Measurements from ENCODE around the gene BCAP31.
A peak's percentile ranks its signal among the peaks of the same experiment; 100 is the strongest.
"Not testable (repeated sequence)": the region's sequence is repeated elsewhere in the genome, so short reads cannot be mapped to it uniquely, and the experiment has no call there.

Gene BCAP31

GRCh38 chrX:153684467-153685155 is 39.6 kb downstream of the BCAP31 start:
- no peak for DNase-seq (ENCODE audit: low read depth in 2 of 3, low spot score in 1 of 3)

- DNase-seq (ENCODE audit: low read depth in 2 of 3, low spot score in 1 of 3) = not testable (repeated sequence)
Measured at GRCh38 chrX:153683486-153683885, 40.7 kb downstream of the BCAP31 start.

DNA sequence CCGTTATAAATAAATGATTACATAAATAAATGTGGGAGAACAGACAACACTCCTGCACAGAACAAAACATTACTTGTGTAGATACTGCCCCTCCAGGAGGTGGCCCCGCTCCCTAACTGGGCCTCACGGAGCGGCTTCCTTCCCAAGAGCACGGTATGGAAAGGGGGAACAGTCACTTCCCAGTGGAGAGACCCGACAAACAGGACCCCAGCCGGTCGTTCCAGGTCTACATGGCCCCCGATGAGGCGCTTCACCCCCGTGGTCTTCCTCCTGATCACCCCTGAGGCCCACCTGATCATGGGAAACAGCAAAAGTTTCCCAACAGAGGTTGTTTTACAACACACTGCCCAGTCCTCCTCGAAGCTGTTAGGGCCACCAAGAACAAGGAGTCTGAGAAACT is 43.0 kb downstream of the BCAP31 start:
- no peak for DNase-seq (ENCODE audit: low read depth in 2 of 3, low spot score in 1 of 3)

DNA sequence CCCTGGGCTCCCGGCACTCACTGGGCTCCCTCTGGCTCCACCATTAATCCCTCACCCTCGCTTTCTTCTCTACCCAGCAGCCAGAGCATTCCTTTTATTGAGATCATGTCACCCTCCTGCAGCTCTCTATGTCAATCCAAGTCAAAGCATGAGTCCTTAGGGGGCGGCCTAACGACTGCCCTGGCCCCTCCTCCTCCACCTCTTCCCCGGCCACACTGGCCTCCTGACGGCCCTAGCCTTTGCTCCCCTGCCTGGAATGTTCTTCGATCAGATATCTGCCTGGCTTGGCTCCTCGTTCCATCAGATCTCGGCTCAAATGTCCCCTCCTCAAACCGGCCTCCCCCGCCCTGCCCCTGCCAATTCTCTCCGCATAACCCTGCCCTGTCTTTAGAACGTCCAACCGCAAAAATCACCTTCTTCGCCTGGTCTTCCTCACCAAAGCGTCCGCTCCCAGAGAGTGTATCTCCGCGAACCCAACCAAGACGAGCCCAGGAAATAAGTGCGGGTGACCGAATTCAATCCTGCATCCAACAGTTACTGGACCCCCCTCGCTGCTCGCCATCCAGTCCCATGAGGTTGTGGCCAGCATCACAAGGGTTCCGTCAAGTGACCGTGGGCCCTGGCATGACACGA is 49.9 kb downstream of the BCAP31 start:
- DNase-seq (ENCODE audit: low read depth in 2 of 3, low spot score in 1 of 3) = no peak

DNA sequence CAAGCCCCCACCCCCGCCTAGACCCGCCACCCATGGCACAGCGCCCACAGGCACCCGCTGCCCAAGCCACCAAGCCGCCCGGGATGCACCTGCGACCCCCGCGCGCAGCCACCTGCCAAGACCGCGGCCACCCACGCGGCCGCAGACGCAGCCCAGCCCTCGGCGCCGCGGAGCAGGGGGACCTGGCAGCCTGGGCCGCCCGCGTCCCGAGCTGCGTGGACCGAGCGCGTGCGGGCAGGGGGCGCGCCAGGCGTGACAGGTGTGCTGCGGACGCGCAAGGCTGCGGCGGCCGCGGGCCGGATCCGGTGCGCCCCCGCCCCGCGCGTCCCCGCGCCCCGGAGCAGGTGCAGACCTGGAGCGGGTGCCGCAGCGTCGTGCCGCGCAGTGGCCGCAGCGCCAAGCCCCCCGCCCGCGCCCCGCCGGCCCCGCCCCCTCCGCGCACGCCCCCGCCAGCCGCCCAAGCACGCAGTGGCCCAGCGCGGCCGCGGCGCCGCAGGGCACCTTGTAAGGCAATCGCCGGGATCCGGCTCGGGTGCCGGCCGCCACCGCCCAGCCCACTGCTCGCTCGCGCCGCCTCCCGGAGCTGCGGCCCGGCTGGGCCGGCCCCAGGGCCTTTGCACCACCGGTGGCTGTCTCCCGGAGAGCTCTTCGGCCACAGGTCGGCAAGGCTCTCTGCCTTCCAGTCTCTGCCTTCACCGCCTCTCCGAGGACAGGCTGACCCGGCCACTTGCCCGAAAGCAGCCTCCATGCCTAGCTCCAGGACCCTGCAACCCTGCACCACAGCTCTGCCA is 50.6 kb downstream of the BCAP31 start, which contains the start of gene PNCK:
Gene PNCK, minus strand, starts transcription at position 386 of the 791 bp plus-strand sequence. CDS start 737 bp downstream, outside the sequence.
- DNase-seq (ENCODE audit: low read depth in 2 of 3, low spot score in 1 of 3) = no peak

- DNase-seq (ENCODE audit: low read depth in 2 of 3, low spot score in 1 of 3) = no peak
Measured at GRCh38 chrX:153672531-153673427, 51.4 kb downstream of the BCAP31 start.

- DNase-seq (ENCODE audit: low read depth in 2 of 3, low spot score in 1 of 3) = no peak
Measured at GRCh38 chrX:153671589-153672530, 52.3 kb downstream of the BCAP31 start.

GRCh38 chrX:153670748-153671588 is 53.2 kb downstream of the BCAP31 start:
- DNase-seq (ENCODE audit: low read depth in 2 of 3, low spot score in 1 of 3) = no peak

DNA sequence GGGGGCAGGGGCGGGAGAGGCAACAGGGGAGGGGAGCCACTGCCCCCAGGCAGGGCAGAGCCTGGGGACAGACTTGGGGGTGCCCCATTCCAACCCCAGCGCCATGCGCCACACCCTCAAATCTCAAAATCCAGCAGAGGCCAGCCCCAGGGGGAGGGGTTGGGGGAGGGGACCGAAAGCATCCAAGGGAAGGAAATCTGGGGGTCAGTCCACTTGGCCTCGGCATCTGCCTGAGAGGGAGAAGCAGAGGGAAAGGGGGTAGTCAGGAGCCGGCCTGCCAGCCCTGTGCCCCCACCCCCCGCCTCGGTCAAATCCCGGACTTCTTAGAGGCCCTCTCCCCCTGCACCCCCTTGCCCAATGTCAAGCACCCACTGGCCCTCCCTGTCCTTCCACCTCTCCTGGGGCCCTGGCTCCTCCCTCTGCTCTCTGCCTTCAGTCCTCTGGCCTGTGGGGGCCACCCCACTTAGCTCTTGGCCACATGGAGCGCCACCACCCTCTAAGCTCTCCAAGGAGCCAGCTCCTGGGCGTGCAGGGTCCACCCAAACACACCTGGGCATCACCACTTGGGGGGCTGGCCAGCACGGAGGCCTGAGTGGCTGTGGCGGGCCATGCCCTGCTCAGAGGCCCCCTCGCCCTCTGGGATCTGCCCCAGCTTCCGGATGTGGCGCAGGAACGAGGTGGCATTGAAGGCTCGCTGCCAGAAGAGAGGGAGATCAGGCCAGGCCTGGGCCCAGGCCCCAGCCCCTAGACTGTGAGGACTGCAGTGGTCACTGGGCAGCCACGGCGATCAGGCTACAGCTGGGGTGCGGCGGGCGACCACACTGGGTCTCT is 54.1 kb downstream of the BCAP31 start:
- no peak for DNase-seq (ENCODE audit: low read depth in 2 of 3, low spot score in 1 of 3)

GRCh38 chrX:153669174-153669890 is 54.9 kb downstream of the BCAP31 start:
- DNase-seq (ENCODE audit: low read depth in 2 of 3, low spot score in 1 of 3) = peak in 1 of 3 donors; percentile 21

DNA sequence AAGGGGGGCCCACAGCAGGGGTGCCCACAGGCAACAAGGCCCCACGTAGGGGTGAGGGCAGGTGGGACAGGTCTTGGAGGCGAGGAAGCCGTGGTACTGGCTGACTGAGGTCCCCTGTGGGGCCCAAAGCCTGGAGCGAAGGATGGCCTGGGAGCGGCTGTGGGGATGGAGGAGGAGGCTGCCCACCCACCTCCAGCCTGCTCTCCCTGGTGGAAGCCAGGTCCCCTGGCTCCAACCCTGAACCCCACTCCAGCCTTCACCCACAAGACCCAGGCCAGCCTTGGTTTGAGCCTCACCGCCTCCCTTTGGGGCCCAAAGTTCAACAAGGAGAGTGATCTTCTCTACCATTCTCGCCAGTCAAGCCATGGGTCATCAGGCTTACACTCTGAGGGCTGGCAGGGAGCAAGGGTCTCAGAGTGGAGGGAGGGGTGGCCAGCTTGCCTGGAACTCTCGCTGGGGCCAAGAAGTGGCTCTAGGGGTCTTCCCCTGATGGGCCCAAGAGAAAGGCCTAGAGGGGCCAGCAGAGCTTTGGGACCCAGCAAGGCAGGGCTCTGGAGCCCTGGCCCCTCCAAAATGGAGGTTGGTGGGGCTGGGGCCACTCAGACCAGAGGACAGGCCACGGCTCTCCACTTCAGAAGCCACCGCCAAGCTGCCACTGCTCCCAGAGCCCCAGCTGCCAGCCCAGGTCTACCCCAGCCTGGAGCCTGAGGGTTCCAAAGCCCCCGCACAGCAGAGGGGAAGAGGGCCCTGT is 55.6 kb downstream of the BCAP31 start:
- DNase-seq (ENCODE audit: low read depth in 2 of 3, low spot score in 1 of 3) = no peak

GRCh38 chrX:153667956-153668396 is 56.2 kb downstream of the BCAP31 start:
- peak; percentile 62 to 85 (median 68) for DNase-seq (ENCODE audit: low read depth in 2 of 3, low spot score in 1 of 3)

GRCh38 chrX:153667281-153667955 is 56.8 kb downstream of the BCAP31 start:
- DNase-seq (ENCODE audit: low read depth in 2 of 3, low spot score in 1 of 3) = no peak

- DNase-seq (ENCODE audit: low read depth in 2 of 3, low spot score in 1 of 3) = no peak
Measured at GRCh38 chrX:153665726-153666306, 58.4 kb downstream of the BCAP31 start.

- DNase-seq (ENCODE audit: low read depth in 2 of 3, low spot score in 1 of 3) = peak in 2 of 3 donors; percentile 31 to 34
Measured at GRCh38 chrX:153662266-153662665, 61.9 kb downstream of the BCAP31 start.

DNA sequence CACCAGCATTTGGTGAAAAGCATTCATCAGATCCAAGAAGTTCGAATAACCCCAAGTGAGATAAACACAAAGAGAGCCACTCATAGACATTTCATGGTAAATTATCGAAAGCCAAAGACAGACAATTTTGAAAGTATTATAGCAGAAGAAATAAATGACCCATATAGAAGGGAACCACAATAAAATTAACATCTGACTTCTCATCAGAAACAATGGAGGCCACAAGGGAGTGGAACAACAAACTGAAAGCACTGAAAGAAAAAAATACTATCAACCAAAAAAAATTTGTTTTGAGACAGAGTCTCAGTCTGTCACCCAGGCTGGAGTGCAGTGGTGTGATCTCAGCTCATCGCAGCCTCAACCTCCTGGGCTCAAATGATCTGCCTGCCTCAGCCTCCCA is 64.9 kb downstream of the BCAP31 start:
- DNase-seq (ENCODE audit: low read depth in 2 of 3, low spot score in 1 of 3) = no peak

Data from stimulated activated CD4-positive, alpha-beta T cell treated with anti-CD3 and anti-CD28 coated beads, Interleukin-12 subunit alpha, Interleukin-12 subunit beta, amount 100 ng/mL, for 48 hours (primary cell).